Heart left ventricle (tissue), 13 donors: Measurements from ENCODE around the gene TEX261.

ENCODE experiments used
- CTCF ChIP-seq, 12 donors: fragments of 200-600 bp; sonication (generic) in 4 of 12; IDR thresholded peaks; one replicate each; pipeline versions ENCODE4 v1.5.0 to v1.8.0; 2018 to 2022; ENCODE audit warnings: antibody characterized with exemption in 12 of 12, mild to moderate bottlenecking in 5 of 12
- POLR2A ChIP-seq, 2 donors: fragments of 450-650 bp; IDR thresholded peaks; one replicate each; pipeline ENCODE4 v1.6.1; 2017; ENCODE audit warnings: antibody characterized with exemption in 2 of 2, mild to moderate bottlenecking in 2 of 2, moderate library complexity in 2 of 2
- donor health status: ischemic (EF 13 %, LVEDD 7.1; RV severe dilation, severe dysfunction).
- donor health status: DM: no; HTN: yes; CAD: no.
- donor health status: DM: no; HTN: no; CAD: no.
- donor health status: ischemic (EF 25% LVEDD 6.9; RV normal size, moderate dysfunction).
- donor health status: ischemic (EF 25% LVEDD 5.7; RV mildly dilated, moderate dysfunction).
- donor health status: ischemic (EF 35%, LVEDD 5.7; RV mildly dilated, moderate dysfunction).
- donor health status: nonischemic (EF 11% LVEDD 7.7; RV severe dilation, severe dysfunction).
- donor health status: DM: yes; HTN: yes; CAD: no.
- donor health status: PGD.
- donor health status: ischemic (EF 29% LVEDD 5.4; RV normal size, mild dysfunction).
- donor health status: nonischemic (EF 23%, LVEDD 6.1; RV moderate dilation, normal function).

- no peak for TF ChIP-seq CTCF (IDR thresholded peaks at IDR 0.05)
- no peak for TF ChIP-seq POLR2A (IDR thresholded peaks at IDR 0.05)
These were observed 36.9 kb downstream of the TEX261 start for GRCh38 chr2:70957798-70958197.
